Stomach smooth muscle (tissue), 2 donors: ENCODE data around the gene ZNF697.

ENCODE experiments used
- H3K27ac ChIP-seq: one replicate; pipeline ENCODE4 v1.7.0; 2013; ENCODE audit warnings: mild to moderate bottlenecking, low read length, inconsistent platforms
- H3K27me3 ChIP-seq, 2 donors: one replicate each; pipeline ENCODE4 v1.7.0; 2013; ENCODE audit warnings: low read length in 2 of 2; ENCODE audit not compliant: insufficient read depth in 2 of 2, control insufficient read depth in 1 of 2
- H3K36me3 ChIP-seq, 2 donors: one replicate each; pipeline ENCODE4 v1.7.0; 2013; ENCODE audit warnings: low read length in 2 of 2; ENCODE audit not compliant: control insufficient read depth in 2 of 2, insufficient read depth in 2 of 2
- H3K4me1 ChIP-seq: one replicate; pipeline ENCODE4 v1.7.0; 2013; ENCODE audit warnings: low read length; ENCODE audit not compliant: control insufficient read depth, insufficient read depth
- H3K4me3 ChIP-seq, 2 donors: one replicate each; pipeline ENCODE4 v1.7.0; 2013; ENCODE audit warnings: low read length in 2 of 2
- H3K9ac ChIP-seq, 2 donors: one replicate each; pipeline ENCODE4 v1.7.0; 2013; ENCODE audit warnings: low read length in 2 of 2, mild to moderate bottlenecking in 1 of 2
- H3K9me3 ChIP-seq, 2 donors: one replicate each; pipeline ENCODE4 v1.7.0; 2013; ENCODE audit warnings: low read length in 2 of 2; ENCODE audit not compliant: control insufficient read depth in 2 of 2
- donor health status: healthy.
- donor health status: Pancreatic carcinoma.

The ZNF697 gene

GRCh38 chr1:119662034-119662437 is 14.0 kb upstream of the ZNF697 start:
- Histone ChIP-seq H3K4me1 (no peaks in the 10 kb centered on the region), H3K9ac (no peak overlapping the region), H3K4me3 (no peak overlapping the region), H3K9me3 (no peaks in the 10 kb centered on the region), H3K27me3 (peaks cover 0 to 2% of the 10 kb centered on the region in 2 donors), H3K27ac (no peak overlapping the region), H3K36me3 (no peaks in the 10 kb centered on the region)

GRCh38 chr1:119660253-119661083 is 12.4 kb upstream of the ZNF697 start:
- Histone ChIP-seq H3K36me3 (no peaks in the 10 kb centered on the region), H3K9me3 (no peaks in the 10 kb centered on the region), H3K9ac (no peak overlapping the region), H3K4me3 (no peak overlapping the region), H3K27me3 (peaks cover 0 to 2% of the 10 kb centered on the region in 2 donors), H3K27ac (no peak overlapping the region), H3K4me1 (no peaks in the 10 kb centered on the region)

- Histone ChIP-seq H3K4me3 (no peak overlapping the region), H3K27me3 (peaks cover 0 to 2% of the 10 kb centered on the region in 2 donors), H3K4me1 (no peaks in the 10 kb centered on the region), H3K9me3 (no peaks in the 10 kb centered on the region), H3K36me3 (no peaks in the 10 kb centered on the region), H3K27ac (no peak overlapping the region), H3K9ac (no peak overlapping the region)
Observed at GRCh38 chr1:119659628-119660027, 11.6 kb upstream of the ZNF697 start.

GRCh38 chr1:119656410-119656955 is 8.4 kb upstream of the ZNF697 start:
- no peaks in the 10 kb centered on the region for H3K4me1 ChIP-seq
- no peak overlapping the region for H3K9ac ChIP-seq
- H3K9me3 ChIP-seq, result no peaks in the 10 kb centered on the region
- no peak overlapping the region for H3K27ac ChIP-seq
- H3K27me3 ChIP-seq, result peaks cover 0 to 2% of the 10 kb centered on the region in 2 donors
- no peaks in the 10 kb centered on the region for H3K36me3 ChIP-seq
- H3K4me3 ChIP-seq, result no peak overlapping the region

- H3K4me1 ChIP-seq, result no peaks in the 10 kb centered on the region
- H3K36me3 ChIP-seq, result no peaks in the 10 kb centered on the region
- H3K9me3 ChIP-seq, result no peaks in the 10 kb centered on the region
- H3K27ac ChIP-seq, result no peak overlapping the region
- peaks cover 0 to 2% of the 10 kb centered on the region in 2 donors for H3K27me3 ChIP-seq
- peak overlapping the region in 1 of 2 donors; percentile 19 for H3K9ac ChIP-seq
- H3K4me3 ChIP-seq, result no peak overlapping the region
Observed at GRCh38 chr1:119655154-119655553, 7.1 kb upstream of the ZNF697 start.

GRCh38 chr1:119653839-119654170 is 5.7 kb upstream of the ZNF697 start:
- no peak overlapping the region for H3K9ac ChIP-seq
- H3K27ac ChIP-seq, result no peak overlapping the region

GRCh38 chr1:119653135-119653838 is 5.2 kb upstream of the ZNF697 start:
- Histone ChIP-seq H3K9me3 (no peaks in the 10 kb centered on the region), H3K27me3 (peaks cover 0 to 2% of the 10 kb centered on the region in 2 donors), H3K27ac (no peak overlapping the region), H3K4me3 (no peak overlapping the region), H3K9ac (no peak overlapping the region), H3K36me3 (no peaks in the 10 kb centered on the region), H3K4me1 (no peaks in the 10 kb centered on the region)

More at GRCh38 chr1:119653839-119654170, 5.7 kb upstream of the ZNF697 start:
- no peaks in the 10 kb centered on the region for H3K36me3 ChIP-seq
- H3K4me3 ChIP-seq, result no peak overlapping the region
- H3K9me3 ChIP-seq, result no peaks in the 10 kb centered on the region
- peaks cover 0 to 2% of the 10 kb centered on the region in 2 donors for H3K27me3 ChIP-seq
- H3K4me1 ChIP-seq, result no peaks in the 10 kb centered on the region

GRCh38 chr1:119652587-119652986 is 4.5 kb upstream of the ZNF697 start:
- Histone ChIP-seq H3K36me3 (no peaks in the 10 kb centered on the region), H3K27me3 (peaks cover 0 to 2% of the 10 kb centered on the region in 2 donors), H3K9me3 (no peaks in the 10 kb centered on the region), H3K9ac (no peak overlapping the region), H3K4me3 (no peak overlapping the region), H3K27ac (no peak overlapping the region), H3K4me1 (peaks cover under 1% of the 10 kb centered on the region)

GRCh38 chr1:119651641-119652040 is 3.6 kb upstream of the ZNF697 start:
- no peak overlapping the region for H3K27ac ChIP-seq
- H3K27me3 ChIP-seq, result no peaks in the 10 kb centered on the region
- no peak overlapping the region for H3K9ac ChIP-seq
- no peaks in the 10 kb centered on the region for H3K36me3 ChIP-seq
- peaks cover 7% of the 10 kb centered on the region for H3K4me1 ChIP-seq
- no peak overlapping the region for H3K4me3 ChIP-seq
- H3K9me3 ChIP-seq, result no peaks in the 10 kb centered on the region

- no peaks in the 10 kb centered on the region for H3K27me3 ChIP-seq
- no peak overlapping the region for H3K27ac ChIP-seq
- peaks cover 7% of the 10 kb centered on the region for H3K4me1 ChIP-seq
Observed at GRCh38 chr1:119651133-119651532, 3.1 kb upstream of the ZNF697 start.

More at GRCh38 chr1:119651133-119651532, 3.1 kb upstream of the ZNF697 start:
- Histone ChIP-seq H3K4me3 (no peak overlapping the region), H3K9me3 (no peaks in the 10 kb centered on the region), H3K9ac (no peak overlapping the region), H3K36me3 (no peaks in the 10 kb centered on the region)
